ENCODE data around the gene CTBP2.

DNA sequence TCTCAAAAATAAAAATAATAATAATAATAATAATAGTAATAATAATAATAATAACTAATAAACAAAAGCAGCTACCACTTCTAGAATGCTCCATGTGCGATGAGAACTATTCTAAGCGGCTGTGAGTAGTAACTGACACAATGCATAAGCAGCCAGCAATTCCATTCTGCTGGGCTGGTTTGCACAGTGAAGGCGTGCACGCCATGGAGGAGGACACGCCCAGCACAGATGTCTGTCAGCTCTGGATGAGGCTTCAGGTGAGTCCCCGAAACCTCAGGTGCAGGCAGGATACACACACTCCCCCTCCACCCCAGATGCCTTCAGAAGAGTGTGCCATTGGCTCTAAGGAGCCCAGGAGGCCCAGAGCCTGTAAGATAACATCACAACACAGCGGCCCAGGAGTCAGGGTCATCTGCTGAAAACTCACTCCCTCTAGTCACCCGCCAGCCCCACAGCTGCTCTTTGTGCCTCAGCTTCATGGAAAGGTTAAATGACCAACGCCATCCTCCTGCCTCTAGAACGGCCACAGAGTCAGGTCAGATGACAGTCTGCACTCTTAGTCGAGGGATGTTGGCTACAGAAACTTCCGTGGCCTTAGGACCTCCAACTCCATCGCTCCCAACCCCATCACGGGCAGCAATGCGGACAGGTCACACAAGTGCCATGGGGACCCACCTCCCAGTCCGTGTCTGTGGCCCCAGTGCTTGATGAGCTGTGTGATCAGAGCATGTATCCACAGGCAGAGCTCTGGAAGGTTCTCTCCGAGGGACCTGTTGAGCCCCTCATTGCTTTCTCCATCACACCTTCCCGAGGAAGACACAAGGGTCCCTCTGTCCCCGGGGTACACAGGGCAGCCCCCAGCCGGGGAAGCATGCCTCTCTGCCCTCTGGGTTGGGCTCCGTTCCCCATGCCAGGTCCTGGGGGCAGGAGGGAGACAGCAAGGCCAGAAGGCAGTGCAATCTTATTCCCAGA is 103.9 kb downstream of the CTBP2 start:
- TF ChIP-seq, protein P1, sequence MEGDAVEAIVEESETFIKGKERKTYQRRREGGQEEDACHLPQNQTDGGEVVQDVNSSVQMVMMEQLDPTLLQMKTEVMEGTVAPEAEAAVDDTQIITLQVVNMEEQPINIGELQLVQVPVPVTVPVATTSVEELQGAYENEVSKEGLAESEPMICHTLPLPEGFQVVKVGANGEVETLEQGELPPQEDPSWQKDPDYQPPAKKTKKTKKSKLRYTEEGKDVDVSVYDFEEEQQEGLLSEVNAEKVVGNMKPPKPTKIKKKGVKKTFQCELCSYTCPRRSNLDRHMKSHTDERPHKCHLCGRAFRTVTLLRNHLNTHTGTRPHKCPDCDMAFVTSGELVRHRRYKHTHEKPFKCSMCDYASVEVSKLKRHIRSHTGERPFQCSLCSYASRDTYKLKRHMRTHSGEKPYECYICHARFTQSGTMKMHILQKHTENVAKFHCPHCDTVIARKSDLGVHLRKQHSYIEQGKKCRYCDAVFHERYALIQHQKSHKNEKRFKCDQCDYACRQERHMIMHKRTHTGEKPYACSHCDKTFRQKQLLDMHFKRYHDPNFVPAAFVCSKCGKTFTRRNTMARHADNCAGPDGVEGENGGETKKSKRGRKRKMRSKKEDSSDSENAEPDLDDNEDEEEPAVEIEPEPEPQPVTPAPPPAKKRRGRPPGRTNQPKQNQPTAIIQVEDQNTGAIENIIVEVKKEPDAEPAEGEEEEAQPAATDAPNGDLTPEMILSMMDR (IDR thresholded peaks at IDR 0.05; ENCODE audit: low read length), result no peak
- no peak for TF ChIP-seq EZH2phosphoT487 (IDR thresholded peaks at IDR 0.05; ENCODE audit: low read length)

All from MM.1S (cell line).